PC-9 (cell line): ENCODE results near the gene DENND4A.

Experiments
- EZH2 ChIP-seq: fragments of 200-600 bp; sonication (generic); IDR thresholded peaks from 2 replicates; pipeline ENCODE4 v1.8.0; 2017; ENCODE audit warnings: antibody characterized with exemption, low read depth
- TF ChIP-seq, protein P1 (sequence below): fragments of 200-600 bp; sonication (generic); conservative IDR thresholded peaks from 2 replicates; pipeline ENCODE4 v1.6.1; 2017; ENCODE audit warnings: mixed run types, antibody characterized with exemption, mild to moderate bottlenecking, moderate library complexity

DNA sequence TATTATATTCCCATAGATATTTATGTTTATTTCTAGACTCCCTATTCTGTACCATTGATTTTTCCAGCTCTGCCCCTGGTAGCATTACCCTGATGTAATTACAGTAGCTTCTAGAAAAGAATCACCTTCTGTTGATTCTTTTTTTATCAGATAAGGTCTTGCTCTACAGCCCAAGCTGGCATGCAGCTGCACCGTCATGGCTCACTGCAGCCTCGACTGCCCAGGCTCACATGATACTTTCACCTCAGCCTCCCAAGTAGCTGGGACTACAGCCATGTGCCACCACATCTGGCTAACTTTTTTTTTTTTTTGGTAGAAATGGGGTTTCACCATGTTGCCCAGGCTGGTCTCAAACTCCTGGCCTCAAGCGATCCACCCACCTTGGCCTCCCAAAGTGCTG is 128.6 kb downstream of the DENND4A start:
- TF ChIP-seq, protein P1, sequence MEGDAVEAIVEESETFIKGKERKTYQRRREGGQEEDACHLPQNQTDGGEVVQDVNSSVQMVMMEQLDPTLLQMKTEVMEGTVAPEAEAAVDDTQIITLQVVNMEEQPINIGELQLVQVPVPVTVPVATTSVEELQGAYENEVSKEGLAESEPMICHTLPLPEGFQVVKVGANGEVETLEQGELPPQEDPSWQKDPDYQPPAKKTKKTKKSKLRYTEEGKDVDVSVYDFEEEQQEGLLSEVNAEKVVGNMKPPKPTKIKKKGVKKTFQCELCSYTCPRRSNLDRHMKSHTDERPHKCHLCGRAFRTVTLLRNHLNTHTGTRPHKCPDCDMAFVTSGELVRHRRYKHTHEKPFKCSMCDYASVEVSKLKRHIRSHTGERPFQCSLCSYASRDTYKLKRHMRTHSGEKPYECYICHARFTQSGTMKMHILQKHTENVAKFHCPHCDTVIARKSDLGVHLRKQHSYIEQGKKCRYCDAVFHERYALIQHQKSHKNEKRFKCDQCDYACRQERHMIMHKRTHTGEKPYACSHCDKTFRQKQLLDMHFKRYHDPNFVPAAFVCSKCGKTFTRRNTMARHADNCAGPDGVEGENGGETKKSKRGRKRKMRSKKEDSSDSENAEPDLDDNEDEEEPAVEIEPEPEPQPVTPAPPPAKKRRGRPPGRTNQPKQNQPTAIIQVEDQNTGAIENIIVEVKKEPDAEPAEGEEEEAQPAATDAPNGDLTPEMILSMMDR: no peak
- TF ChIP-seq EZH2: no peak
